Natural killer cell treated with Interleukin-12 subunit alpha and Interleukin-12 subunit beta and Interleukin-15 and Interleukin-18, amount 100 ng/mL, for 72 hours (primary cell): ENCODE data around the gene CFAP61. TPM values are rescaled to one million over a fixed set of nuclear protein-coding genes. Genes with fewer than 3 reads are reported as not detected.

Experiments
- ATAC-seq, 2 donors: fragments of 150-1000 bp; cut with Tn5 transposase in 1 of 2; sonication (Bioruptor Pico), chemical (Tn5 transposase) in 1 of 2; 2 replicates each; pipeline ENCODE4 v1.10.0; 2021
- DNase-seq: peaks from one replicate; pipeline ENCODE4 v3.0.0; 2022; ENCODE audit warnings: low spot score
- H3K27ac Mint-ChIP-seq, 2 donors: 1 replicate in 1 of 2; 2 replicates in 1 of 2; pipeline ENCODE4 v1.8.0; 2022; ENCODE audit warnings: mixed read lengths in 2 of 2, mild to moderate bottlenecking in 1 of 2, moderate library complexity in 1 of 2
- H3K27me3 Mint-ChIP-seq, 2 donors: 1 replicate in 1 of 2; 2 replicates in 1 of 2; pipeline ENCODE4 v1.8.0; 2022; ENCODE audit warnings: mixed read lengths in 2 of 2
- H3K36me3 Mint-ChIP-seq: one replicate; pipeline ENCODE4 v1.8.0; 2022; ENCODE audit warnings: mixed read lengths
- H3K4me1 Mint-ChIP-seq, 2 donors: 1 replicate in 1 of 2; 2 replicates in 1 of 2; pipeline ENCODE4 v1.8.0; 2022; ENCODE audit warnings: low read depth in 2 of 2, mixed read lengths in 2 of 2, mild to moderate bottlenecking in 1 of 2
- H3K4me3 Mint-ChIP-seq: one replicate; pipeline ENCODE4 v1.8.0; 2022; ENCODE audit warnings: mixed read lengths
- H3K9me3 Mint-ChIP-seq: 2 replicates; pipeline ENCODE4 v1.8.0; 2022; ENCODE audit warnings: mixed read lengths
- total RNA-seq, 2 donors: library from RNA; stranded (reverse); gene quantifications; one replicate each; pipeline ENCODE4 v1.2.3, GENCODE V29; 2022

Gene CFAP61
- total RNA-seq, 2 donors from 2014 or later, result not detected

- H3K27me3 Mint-ChIP-seq, result no peaks in the 10 kb centered on the region
- no peaks in the 10 kb centered on the region for H3K36me3 Mint-ChIP-seq
- ATAC-seq, result no peak
- no peaks in the 10 kb centered on the region for H3K9me3 Mint-ChIP-seq
- no peak overlapping the region for H3K4me3 Mint-ChIP-seq
- DNase-seq, result no peak
- no peak overlapping the region for H3K27ac Mint-ChIP-seq
- no peaks in the 10 kb centered on the region for H3K4me1 Mint-ChIP-seq
Measured at GRCh38 chr20:20295621-20296498, 243.5 kb downstream of the CFAP61 start.

- no peak overlapping the region for H3K27ac Mint-ChIP-seq
- no peak for DNase-seq
- no peaks in the 10 kb centered on the region for H3K9me3 Mint-ChIP-seq
- no peaks in the 10 kb centered on the region for H3K4me1 Mint-ChIP-seq
- ATAC-seq, result no peak
- H3K36me3 Mint-ChIP-seq, result no peaks in the 10 kb centered on the region
- H3K4me3 Mint-ChIP-seq, result no peak overlapping the region
- H3K27me3 Mint-ChIP-seq, result no peaks in the 10 kb centered on the region
Measured at GRCh38 chr20:20297181-20297580, 244.8 kb downstream of the CFAP61 start.

GRCh38 chr20:20297752-20298151 is 245.4 kb downstream of the CFAP61 start:
- Mint-ChIP-seq H3K4me1 (no peaks in the 10 kb centered on the region), H3K27ac (no peak overlapping the region)
- ATAC-seq, result no peak

GRCh38 chr20:20299904-20300303 is 247.6 kb downstream of the CFAP61 start:
- ATAC-seq, result no peak
- Mint-ChIP-seq H3K9me3 (no peaks in the 10 kb centered on the region), H3K27ac (no peak overlapping the region), H3K4me1 (no peaks in the 10 kb centered on the region), H3K4me3 (no peak overlapping the region), H3K27me3 (peaks cover 0 to 3% of the 10 kb centered on the region in 2 donors), H3K36me3 (no peaks in the 10 kb centered on the region)
- DNase-seq, result no peak

More at GRCh38 chr20:20297752-20298151, 245.4 kb downstream of the CFAP61 start:
- DNase-seq, result no peak
- Mint-ChIP-seq H3K4me3 (no peak overlapping the region), H3K9me3 (no peaks in the 10 kb centered on the region), H3K36me3 (no peaks in the 10 kb centered on the region), H3K27me3 (no peaks in the 10 kb centered on the region)

GRCh38 chr20:20303320-20303719 is 251.0 kb downstream of the CFAP61 start:
- Mint-ChIP-seq H3K4me1 (no peaks in the 10 kb centered on the region), H3K27me3 (peaks cover 12 to 13% of the 10 kb centered on the region in 2 donors), H3K27ac (no peak overlapping the region), H3K4me3 (no peak overlapping the region), H3K9me3 (no peaks in the 10 kb centered on the region), H3K36me3 (no peaks in the 10 kb centered on the region)
- DNase-seq (no peak), ATAC-seq (no peak)

GRCh38 chr20:20303742-20304141 is 251.4 kb downstream of the CFAP61 start:
- ATAC-seq, result no peak
- H3K27ac Mint-ChIP-seq, result no peak overlapping the region

GRCh38 chr20:20304942-20305341 is 252.6 kb downstream of the CFAP61 start:
- H3K36me3 Mint-ChIP-seq, result no peaks in the 10 kb centered on the region
- no peaks in the 10 kb centered on the region for H3K4me1 Mint-ChIP-seq
- no peak for DNase-seq
- H3K9me3 Mint-ChIP-seq, result no peaks in the 10 kb centered on the region
- H3K27ac Mint-ChIP-seq, result no peak overlapping the region
- H3K4me3 Mint-ChIP-seq, result no peak overlapping the region
- peaks cover 12 to 13% of the 10 kb centered on the region in 2 donors for H3K27me3 Mint-ChIP-seq
- ATAC-seq, result no peak

More at GRCh38 chr20:20303742-20304141, 251.4 kb downstream of the CFAP61 start:
- Mint-ChIP-seq H3K4me1 (no peaks in the 10 kb centered on the region), H3K9me3 (no peaks in the 10 kb centered on the region), H3K36me3 (no peaks in the 10 kb centered on the region), H3K27me3 (peaks cover 12 to 13% of the 10 kb centered on the region in 2 donors), H3K4me3 (no peak overlapping the region)
- DNase-seq, result no peak

- no peak for DNase-seq
Measured at GRCh38 chr20:20312562-20312961, 260.2 kb downstream of the CFAP61 start.

GRCh38 chr20:20317195-20317594 is 264.9 kb downstream of the CFAP61 start:
- no peaks in the 10 kb centered on the region for H3K9me3 Mint-ChIP-seq
- DNase-seq (no peak), ATAC-seq (no peak)
- no peak overlapping the region for H3K4me3 Mint-ChIP-seq
- H3K27me3 Mint-ChIP-seq, result peaks cover 0 to 3% of the 10 kb centered on the region in 2 donors
- no peaks in the 10 kb centered on the region for H3K4me1 Mint-ChIP-seq
- no peaks in the 10 kb centered on the region for H3K36me3 Mint-ChIP-seq
- no peak overlapping the region for H3K27ac Mint-ChIP-seq

More at GRCh38 chr20:20312562-20312961, 260.2 kb downstream of the CFAP61 start:
- Mint-ChIP-seq H3K4me3 (no peak overlapping the region), H3K4me1 (no peaks in the 10 kb centered on the region), H3K27ac (no peak overlapping the region), H3K36me3 (no peaks in the 10 kb centered on the region), H3K9me3 (no peaks in the 10 kb centered on the region), H3K27me3 (peaks cover 11 to 12% of the 10 kb centered on the region in 2 donors)
- ATAC-seq, result no peak

- ATAC-seq (no peak), DNase-seq (no peak)
- no peak overlapping the region for H3K4me3 Mint-ChIP-seq
- H3K9me3 Mint-ChIP-seq, result no peaks in the 10 kb centered on the region
- no peaks in the 10 kb centered on the region for H3K36me3 Mint-ChIP-seq
- H3K27me3 Mint-ChIP-seq, result no peaks in the 10 kb centered on the region
- H3K27ac Mint-ChIP-seq, result no peak overlapping the region
- H3K4me1 Mint-ChIP-seq, result no peaks in the 10 kb centered on the region
Measured at GRCh38 chr20:20317621-20318364, 265.5 kb downstream of the CFAP61 start.

GRCh38 chr20:20318365-20319161 is 266.2 kb downstream of the CFAP61 start:
- Mint-ChIP-seq H3K4me3 (no peak overlapping the region), H3K27me3 (no peaks in the 10 kb centered on the region), H3K36me3 (no peaks in the 10 kb centered on the region), H3K27ac (no peak overlapping the region), H3K9me3 (no peaks in the 10 kb centered on the region), H3K4me1 (no peaks in the 10 kb centered on the region)
- ATAC-seq, result peak in 1 of 2 donors; percentile 9
- DNase-seq, result no peak

GRCh38 chr20:20321134-20321533 is 268.8 kb downstream of the CFAP61 start:
- Mint-ChIP-seq H3K4me3 (no peak overlapping the region), H3K27ac (no peak overlapping the region), H3K4me1 (no peaks in the 10 kb centered on the region), H3K27me3 (peaks cover 0 to 7% of the 10 kb centered on the region in 2 donors), H3K9me3 (no peaks in the 10 kb centered on the region), H3K36me3 (no peaks in the 10 kb centered on the region)
- DNase-seq, result no peak
- no peak for ATAC-seq

- Mint-ChIP-seq H3K9me3 (no peaks in the 10 kb centered on the region), H3K4me1 (no peaks in the 10 kb centered on the region), H3K4me3 (no peak overlapping the region), H3K36me3 (no peaks in the 10 kb centered on the region), H3K27me3 (peaks cover 3 to 15% of the 10 kb centered on the region in 2 donors), H3K27ac (no peak overlapping the region)
- DNase-seq, result no peak
- peak in 1 of 2 donors; percentile 61 for ATAC-seq
Measured at GRCh38 chr20:20321917-20322316, 269.6 kb downstream of the CFAP61 start.
